MM.1S (cell line): Measurements from ENCODE around the gene TSPAN11.

Experiments
- EZH2 ChIP-seq: fragments of 300-600 bp; sonication (generic); optimal IDR thresholded peaks from 2 replicates; pipeline ENCODE3; 2017; ENCODE audit warnings: low read depth, mild to moderate bottlenecking, antibody characterized with exemption, low read length, mixed read lengths
- TF ChIP-seq, protein P1 (sequence below): fragments of 300-600 bp; sonication (generic); IDR thresholded peaks from 2 replicates; pipeline ENCODE4 v1.5.1; 2016; ENCODE audit warnings: antibody characterized with exemption, low read length, mixed read lengths

DNA sequence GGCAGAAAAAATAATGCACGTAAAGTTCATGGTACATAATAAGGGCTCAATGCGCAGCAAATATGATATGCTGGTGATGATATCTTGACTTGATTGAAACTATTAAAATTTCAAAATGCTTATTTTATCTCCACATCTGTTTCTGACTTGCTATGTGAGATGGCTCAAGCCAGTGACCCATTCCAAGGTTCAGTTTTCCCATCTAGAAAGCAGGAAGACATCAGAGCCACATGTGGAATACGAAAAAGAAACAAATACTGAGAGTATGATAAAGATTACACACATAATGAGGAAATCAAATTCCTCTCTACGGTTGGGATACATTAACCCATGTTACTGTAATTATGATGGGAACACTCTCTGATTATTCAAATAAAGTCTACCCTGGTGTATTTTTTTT, 24.0 kb upstream of the TSPAN11 start:
- TF ChIP-seq, protein P1, sequence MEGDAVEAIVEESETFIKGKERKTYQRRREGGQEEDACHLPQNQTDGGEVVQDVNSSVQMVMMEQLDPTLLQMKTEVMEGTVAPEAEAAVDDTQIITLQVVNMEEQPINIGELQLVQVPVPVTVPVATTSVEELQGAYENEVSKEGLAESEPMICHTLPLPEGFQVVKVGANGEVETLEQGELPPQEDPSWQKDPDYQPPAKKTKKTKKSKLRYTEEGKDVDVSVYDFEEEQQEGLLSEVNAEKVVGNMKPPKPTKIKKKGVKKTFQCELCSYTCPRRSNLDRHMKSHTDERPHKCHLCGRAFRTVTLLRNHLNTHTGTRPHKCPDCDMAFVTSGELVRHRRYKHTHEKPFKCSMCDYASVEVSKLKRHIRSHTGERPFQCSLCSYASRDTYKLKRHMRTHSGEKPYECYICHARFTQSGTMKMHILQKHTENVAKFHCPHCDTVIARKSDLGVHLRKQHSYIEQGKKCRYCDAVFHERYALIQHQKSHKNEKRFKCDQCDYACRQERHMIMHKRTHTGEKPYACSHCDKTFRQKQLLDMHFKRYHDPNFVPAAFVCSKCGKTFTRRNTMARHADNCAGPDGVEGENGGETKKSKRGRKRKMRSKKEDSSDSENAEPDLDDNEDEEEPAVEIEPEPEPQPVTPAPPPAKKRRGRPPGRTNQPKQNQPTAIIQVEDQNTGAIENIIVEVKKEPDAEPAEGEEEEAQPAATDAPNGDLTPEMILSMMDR: no peak
- no peak for TF ChIP-seq EZH2
